Activated CD4-positive, alpha-beta T cell treated with anti-CD3 and anti-CD28 coated beads, Interleukin-2, amount 50 U/mL, for 4 hours (primary cell): ENCODE measurements around the gene VWA5B2.

Source experiments
- DNase-seq, 2 experiments: peaks; one replicate each; pipeline ENCODE4 v3.0.0-alpha.2; 2020

Gene VWA5B2

GRCh38 chr3:184229394-184230080 is at the start of gene VWA5B2:
TSS of gene VWA5B2 (plus strand) at chr3:184229585. CDS start at chr3:184230529, 944 bp downstream.
- DNase-seq, result peak; percentile 55 to 56

- no peak for DNase-seq
Measured at GRCh38 chr3:184180165-184180564, 49.2 kb upstream of the VWA5B2 start.

- no peak for DNase-seq
Measured at GRCh38 chr3:184181596-184181995, 47.8 kb upstream of the VWA5B2 start.

GRCh38 chr3:184183679-184184078 is 45.7 kb upstream of the VWA5B2 start:
- no peak for DNase-seq

GRCh38 chr3:184184546-184185230 is 44.7 kb upstream of the VWA5B2 start:
- no peak for DNase-seq

GRCh38 chr3:184185461-184186183 is 43.8 kb upstream of the VWA5B2 start:
- DNase-seq, result peak; percentile 99

- no peak for DNase-seq
Measured at GRCh38 chr3:184186184-184186901, 43.0 kb upstream of the VWA5B2 start, which contains the start of gene ABCF3. TSS of gene ABCF3 (plus strand) at chr3:184186199. CDS start at chr3:184186208, 9 bp downstream.

GRCh38 chr3:184186902-184187207 is 42.5 kb upstream of the VWA5B2 start:
- DNase-seq, result no peak

GRCh38 chr3:184188080-184188479 is 41.3 kb upstream of the VWA5B2 start:
- DNase-seq, result no peak

- DNase-seq, result no peak
Measured at GRCh38 chr3:184189421-184189820, 40.0 kb upstream of the VWA5B2 start.

- no peak for DNase-seq
Measured at GRCh38 chr3:184192889-184193288, 36.5 kb upstream of the VWA5B2 start.

- no peak for DNase-seq
Measured at GRCh38 chr3:184193991-184194539, 35.3 kb upstream of the VWA5B2 start.

GRCh38 chr3:184196536-184196935 is 32.8 kb upstream of the VWA5B2 start:
- DNase-seq, result no peak

GRCh38 chr3:184198509-184198908 is 30.9 kb upstream of the VWA5B2 start:
- no peak for DNase-seq

- no peak for DNase-seq
Measured at GRCh38 chr3:184200825-184201224, 28.6 kb upstream of the VWA5B2 start.

- no peak for DNase-seq
Measured at GRCh38 chr3:184203526-184203925, 25.9 kb upstream of the VWA5B2 start.

- DNase-seq, result no peak
Measured at GRCh38 chr3:184209146-184209923, 20.1 kb upstream of the VWA5B2 start.

- DNase-seq, result no peak
Measured at GRCh38 chr3:184211297-184211696, 18.1 kb upstream of the VWA5B2 start.

- no peak for DNase-seq
Measured at GRCh38 chr3:184211718-184212117, 17.7 kb upstream of the VWA5B2 start.

- DNase-seq, result no peak
Measured at GRCh38 chr3:184218814-184219213, 10.6 kb upstream of the VWA5B2 start.

- DNase-seq, result no peak
Measured at GRCh38 chr3:184222521-184222920, 6.9 kb upstream of the VWA5B2 start.

GRCh38 chr3:184223946-184224345 is 5.4 kb upstream of the VWA5B2 start:
- no peak for DNase-seq
